Measurements from ENCODE around the gene TGIF2.

GRCh38 chr20:36565520-36565919 lies 7.9 kb upstream of the TGIF2 start:
- TF ChIP-seq EZH2 (IDR thresholded peaks at IDR 0.05; ENCODE audit: insufficient read depth, poor library complexity, severe bottlenecking) (no peak), EZH2phosphoT487 (IDR thresholded peaks at IDR 0.05; ENCODE audit: insufficient read depth, low read depth) (no peak)

All from GM23248 (cell line).